Left kidney (tissue), 2 donors: Measurements from ENCODE around the gene POP7. TPM values are rescaled to one million over a fixed set of nuclear protein-coding genes. Genes with fewer than 3 reads are reported as not detected.

ENCODE experiments used
- DNase-seq: peaks from one replicate; pipeline ENCODE4 v3.0.0-alpha.2; 2013
- polyA plus RNA-seq: library from polyadenylated mRNA; unstranded; fragments of 120-200 nt; gene quantifications from one replicate; pipeline ENCODE4 v1.2.1, GENCODE V29; 2013; ENCODE audit not compliant: insufficient read length

Gene POP7
- polyA plus RNA-seq, 1 donor, result 19.5 TPM

DNA sequence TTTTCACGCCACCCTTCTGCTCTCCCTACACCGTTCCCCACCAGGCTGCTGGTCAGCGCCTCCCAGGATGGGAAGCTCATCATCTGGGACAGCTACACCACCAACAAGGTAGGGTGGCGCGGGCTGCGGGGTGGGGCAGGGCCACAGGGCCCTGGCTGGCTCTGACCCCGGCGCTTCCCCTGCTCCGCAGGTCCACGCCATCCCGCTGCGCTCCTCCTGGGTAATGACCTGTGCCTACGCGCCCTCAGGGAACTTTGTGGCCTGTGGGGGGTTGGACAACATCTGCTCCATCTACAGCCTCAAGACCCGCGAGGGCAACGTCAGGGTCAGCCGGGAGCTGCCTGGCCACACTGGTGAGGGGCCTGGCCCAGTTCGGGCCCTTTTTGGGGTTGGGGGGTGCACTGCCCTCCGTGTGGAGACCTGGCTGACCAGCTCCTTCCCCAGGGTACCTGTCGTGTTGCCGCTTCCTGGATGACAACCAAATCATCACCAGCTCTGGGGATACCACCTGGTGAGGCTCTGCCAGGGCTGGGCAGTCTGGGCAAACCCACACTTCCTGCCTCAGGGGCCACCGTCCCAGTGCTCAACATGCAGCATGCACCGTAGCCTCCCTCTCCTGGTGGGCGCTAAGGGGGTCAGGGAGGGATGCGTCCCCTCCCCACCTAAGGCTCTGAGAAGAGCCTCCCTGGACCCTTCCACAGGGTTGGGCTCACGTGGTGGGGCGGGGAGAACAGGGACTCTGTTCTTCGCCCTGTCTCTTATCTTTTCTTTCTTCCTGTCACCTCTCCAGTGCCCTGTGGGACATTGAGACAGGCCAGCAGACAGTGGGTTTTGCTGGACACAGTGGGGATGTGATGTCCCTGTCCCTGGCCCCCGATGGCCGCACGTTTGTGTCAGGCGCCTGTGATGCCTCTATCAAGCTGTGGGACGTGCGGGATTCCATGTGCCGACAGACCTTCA, 28.3 kb upstream of the POP7 start:
- no peak for DNase-seq

DNA sequence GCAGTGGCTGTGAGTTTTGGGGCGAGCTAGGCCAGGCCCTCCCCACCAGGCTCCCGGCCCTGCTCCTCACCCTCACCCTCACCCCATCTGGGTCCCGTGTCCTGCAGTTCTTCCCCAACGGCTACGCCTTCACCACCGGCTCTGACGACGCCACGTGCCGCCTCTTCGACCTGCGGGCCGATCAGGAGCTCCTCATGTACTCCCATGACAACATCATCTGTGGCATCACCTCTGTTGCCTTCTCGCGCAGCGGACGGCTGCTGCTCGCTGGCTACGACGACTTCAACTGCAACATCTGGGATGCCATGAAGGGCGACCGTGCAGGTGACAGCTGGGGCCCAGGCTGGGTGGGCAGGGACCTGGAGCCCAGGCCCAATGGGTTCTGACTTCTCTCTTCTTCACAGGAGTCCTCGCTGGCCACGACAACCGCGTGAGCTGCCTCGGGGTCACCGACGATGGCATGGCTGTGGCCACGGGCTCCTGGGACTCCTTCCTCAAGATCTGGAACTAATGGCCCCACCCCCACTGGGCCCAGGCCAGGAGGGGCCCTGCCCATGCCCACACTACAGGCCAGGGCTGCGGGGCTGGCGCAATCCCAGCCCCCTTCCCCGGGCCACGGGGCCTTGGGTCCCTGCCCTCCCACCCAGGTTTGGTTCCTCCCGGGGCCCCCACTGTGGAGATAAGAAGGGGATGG, 27.5 kb upstream of the POP7 start:
- no peak for DNase-seq

DNA sequence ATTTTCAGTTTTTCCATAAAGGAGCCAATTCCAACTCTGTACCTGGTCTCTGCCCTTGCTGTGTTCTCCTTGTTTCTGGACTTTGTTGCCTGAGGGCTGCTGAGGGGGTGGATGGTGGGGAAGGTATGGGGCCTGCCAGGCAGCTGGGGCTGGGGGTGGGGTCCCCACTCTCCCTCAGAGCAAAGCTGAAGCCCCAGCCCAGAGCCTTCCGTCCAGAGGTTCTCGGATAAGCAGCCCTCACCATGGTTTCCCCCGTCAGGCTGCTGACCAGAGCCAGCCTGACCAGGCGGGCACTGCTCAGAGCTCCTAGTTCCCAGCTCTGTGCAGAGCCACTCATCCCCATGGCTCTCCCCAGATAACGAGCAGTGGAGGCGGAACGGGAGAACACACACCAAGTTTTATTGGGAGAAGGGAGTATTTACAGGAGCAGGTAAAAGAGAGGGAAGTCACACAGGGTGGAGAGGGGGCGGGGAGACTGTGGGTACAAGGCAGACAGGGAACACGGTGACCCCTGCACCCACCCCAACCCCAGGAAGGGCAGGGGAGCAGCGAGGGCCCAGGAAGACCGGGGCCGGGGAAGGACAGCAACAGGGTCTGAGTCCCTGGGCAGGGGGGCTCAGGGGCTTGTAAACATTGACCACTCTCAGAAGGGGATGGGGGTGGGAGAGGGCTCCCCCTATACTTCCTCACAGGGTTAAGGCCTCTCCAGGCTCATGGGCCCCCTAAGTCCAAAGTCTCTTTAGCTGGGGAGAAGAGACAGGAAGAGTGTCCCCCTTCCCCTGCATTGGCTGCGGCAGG, 26.6 kb upstream of the POP7 start:
- no peak for DNase-seq

DNA sequence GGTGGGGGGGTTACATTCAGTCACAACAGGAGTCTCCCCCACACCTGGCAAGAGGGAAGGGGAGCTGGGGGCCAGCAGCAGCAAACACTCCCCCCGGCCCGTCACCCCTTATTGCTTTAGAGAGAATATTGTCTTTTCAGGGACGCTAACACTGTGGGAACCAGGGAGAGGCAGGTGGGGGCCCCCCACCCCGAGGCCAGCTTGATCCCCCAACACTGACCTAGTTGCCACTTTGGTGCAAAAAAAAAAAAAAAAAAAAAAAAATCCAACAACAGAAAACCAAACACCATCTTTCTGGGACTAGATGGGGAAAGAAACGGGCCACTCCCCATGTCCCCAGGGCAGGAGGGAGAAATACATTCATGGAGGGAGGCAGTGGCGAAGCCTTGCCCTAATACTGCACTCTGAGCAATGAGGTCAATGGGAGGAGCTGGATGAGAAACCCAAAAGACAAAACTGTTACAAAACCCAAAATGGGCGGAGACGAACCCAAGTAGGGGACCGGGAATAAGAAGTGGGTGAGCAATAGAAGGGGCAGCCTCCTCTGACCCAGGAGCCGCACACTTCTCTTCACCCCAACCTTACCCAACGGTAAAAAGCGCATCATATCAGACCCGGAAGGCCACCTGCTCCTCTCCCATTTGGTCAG, 25.9 kb upstream of the POP7 start:
- DNase-seq, result no peak

DNA sequence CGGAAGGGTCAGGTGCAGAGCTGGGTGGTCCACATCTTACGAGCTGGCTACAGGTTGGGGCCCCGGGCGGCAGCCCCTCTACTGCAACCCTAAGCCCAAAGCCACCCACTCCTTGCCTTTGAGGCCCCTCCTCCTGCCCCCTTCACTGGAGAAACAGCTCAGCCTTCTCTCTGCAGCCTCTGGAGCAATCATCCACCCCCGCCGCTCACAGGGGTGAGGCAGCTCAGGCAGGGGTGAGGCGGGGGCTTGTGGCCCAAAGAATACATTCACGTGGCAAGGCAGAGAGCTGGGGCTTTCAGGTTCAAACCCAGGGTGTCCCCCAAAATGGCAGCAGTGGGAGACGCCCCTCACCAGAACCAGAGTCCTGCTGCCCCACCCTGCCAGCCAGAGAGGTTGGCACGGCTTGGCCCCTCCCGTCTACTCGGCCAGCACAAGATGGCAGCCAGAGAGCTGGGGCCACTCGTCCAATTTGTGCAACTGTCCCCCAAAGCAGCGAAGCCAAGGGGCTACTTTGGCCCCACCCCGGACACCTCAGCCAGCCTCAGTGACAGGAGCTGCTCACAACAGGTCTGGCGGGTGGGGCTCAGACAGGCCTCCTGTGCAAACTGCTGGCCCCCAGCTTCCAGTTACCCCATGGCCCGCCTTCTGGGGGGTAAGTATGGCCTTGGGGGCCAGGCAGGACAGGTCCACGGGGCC, 25.2 kb upstream of the POP7 start:
- DNase-seq, result no peak

DNA sequence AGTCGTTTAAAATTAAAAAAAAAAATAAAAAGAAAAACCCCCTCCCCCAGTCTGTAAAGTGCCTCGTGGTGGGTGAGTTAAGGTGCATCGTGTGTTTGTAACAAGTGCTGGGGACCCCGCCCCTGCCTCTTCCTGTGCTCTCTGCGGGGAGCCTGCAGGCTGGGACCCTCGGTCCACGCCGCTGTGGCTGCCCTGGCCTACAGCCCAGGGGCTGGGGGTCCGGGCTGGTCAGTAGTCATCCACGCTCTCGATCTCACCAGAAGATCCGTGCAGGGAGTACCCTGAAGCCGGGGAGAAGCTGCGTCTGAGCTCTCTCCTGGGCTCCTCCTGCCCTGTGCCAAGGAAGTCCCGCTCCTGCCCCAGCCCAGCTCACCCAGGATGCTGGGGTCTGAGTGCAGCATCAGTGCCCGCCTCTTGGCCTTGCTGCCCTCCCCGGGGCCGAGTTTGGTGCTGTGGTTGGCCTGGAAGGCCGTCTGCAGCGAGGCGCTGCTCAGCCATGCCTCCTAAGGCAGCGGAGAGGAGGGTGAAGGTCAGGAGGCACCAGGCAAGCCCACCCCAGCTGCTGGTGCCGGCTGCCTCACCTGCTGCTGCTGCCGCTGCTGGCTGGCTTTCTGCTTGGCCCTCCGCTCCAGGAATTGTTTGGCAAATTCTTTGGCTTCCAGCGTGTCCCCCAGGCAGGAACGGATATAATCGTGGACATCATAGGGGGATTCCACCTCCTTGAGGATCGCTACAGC, 24.3 kb upstream of the POP7 start:
- DNase-seq, result no peak

DNA sequence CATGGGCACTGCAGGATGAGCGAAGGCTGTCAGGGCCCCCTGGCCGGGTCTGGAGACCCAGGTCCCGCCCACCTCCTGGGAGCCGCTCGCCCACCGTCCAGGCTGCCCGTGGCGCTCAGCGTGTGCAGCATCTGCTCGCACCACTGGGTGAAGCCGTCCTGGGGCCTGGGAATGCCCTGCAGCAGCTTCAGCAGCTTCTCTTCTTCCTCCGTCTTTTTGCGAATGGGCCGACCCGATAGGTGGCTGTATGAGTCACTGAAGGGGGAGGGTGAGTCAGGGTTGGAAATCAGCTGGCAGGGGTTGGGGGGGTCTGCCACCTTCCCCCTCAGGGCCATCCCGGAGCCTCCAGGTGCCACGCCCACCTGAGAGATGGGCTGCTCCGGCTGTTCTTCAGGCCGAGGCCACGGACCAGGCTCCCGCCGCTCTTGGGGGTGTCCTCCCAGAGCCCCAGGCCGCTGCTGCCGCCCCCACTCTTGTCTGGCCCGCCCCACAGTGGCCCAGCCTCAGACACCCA, 23.6 kb upstream of the POP7 start:
- DNase-seq, result no peak

DNA sequence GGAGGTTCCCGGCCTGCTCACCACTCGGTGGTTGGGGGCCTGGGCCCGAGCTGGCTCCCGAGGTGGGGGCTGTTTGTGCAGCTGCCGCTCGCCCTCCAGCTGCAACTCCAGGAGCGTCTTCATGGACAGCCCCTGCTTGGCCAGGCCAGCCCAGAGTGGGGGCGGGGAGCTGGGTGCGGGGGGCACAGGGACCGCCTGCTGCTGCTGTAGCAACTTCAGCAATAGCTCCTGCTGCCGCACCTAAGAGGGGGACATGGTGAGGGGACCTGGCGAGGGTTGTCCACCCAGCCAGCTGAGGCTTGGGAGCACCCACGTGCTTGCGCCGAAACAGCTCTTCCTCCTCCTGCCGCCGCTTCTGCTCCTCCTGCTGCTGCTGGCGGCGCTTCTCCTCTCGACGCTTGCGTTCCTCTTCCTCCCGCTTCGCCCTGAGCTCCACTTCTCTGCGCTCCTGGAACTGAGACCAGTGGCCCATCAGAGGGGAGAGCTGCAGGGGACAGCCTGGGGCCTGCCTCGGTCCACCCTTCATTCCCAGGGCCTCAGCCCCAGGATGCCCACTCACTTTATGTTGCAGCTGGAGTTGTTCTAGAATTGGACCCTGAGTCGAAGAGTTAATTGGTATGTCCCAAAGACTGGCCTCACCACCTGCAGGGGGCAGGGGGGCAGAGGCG, 22.8 kb upstream of the POP7 start:
- no peak for DNase-seq

DNA sequence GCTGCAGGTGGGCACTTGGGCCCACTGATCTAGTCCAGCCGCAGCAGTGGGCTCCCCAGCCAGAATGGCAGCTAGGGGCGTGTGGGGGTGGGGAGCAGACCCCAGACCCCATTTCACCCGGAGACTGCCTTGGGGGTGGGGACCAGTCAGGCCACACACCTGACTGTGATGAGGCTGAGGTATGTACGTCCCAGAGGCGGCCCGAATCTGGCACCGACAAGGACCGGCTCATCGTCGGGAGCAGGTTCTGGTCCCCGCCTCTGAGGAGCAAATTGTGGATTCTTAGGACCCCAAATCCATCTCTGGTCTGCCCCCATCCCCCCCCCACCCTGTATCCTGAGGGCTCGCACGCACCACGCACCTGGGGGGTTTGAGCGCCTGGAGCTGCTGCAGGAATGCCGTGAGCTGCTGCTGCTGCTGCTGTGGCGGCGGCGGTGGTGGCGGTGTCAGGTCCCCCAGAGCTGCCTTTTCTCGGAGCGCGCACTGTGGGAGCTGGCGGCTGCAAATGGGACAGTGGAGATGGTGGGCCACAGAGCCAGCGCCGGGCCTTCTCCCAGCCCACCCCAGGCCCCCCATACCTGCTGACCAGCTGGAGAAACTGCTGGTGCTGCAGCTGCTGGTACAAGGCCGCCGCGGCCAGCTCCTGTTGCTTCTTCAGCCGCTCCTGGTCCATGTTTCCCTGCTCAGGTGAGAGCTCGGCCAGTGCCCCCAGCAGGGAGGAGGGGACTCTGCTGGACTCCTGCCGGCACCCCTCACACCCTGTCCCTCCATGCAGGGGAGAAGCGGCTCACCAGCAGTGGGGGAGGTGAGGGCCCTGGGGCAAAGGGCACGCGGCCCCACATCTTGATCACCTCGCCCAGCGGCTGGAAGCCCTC, 22.0 kb upstream of the POP7 start:
- DNase-seq, result no peak

DNA sequence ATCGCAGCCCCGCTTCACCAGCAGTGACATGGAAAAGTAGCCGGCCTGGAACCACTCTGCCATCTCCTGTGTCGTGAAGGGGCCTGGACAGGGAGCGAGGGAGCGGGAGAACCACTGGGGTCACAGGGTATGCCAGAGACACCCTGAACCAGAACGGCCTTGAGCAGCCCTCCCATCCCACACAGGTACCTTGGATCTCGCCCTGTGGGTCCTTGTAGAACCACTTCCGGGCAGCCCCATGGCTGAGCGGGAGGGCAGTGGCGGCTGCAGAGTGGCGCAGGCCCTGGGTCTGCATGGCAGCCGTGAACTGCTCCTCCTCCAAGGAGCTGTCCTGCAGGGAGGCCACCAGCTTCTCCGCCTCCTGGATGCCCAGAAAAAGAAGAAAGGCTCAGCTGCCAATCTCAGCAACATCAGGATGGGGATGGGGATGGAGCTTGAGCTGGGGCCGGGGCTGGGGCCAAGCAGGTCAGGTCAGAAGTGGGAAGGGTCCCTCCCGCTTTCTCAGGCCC, 21.3 kb upstream of the POP7 start:
- no peak for DNase-seq

DNA sequence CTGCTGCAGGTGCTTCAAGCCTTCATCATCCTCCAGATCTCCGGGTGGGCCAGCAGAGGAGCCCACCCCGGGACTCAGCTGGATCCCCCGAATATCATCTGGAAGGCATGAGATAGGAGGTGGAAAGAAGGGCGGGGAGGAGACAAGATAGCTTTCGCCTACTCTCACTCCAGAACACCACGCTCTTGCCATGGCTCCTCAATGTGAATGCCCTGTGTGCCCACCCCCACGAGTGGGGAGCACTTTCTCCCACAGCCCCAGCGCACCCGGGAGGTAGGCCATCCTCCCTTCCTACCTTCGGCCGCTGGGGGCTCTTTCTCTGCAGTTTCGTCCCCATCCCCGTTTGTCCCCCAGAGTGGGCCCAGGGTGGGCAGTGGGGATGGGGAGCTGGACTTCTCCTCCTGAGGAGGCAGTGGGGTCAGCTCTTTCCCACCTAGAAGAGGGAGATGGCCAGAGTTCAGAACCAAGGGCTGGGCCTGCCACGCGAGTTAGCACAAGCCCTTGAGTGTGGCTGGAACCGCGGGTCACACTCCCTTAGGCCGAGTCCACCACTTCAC, 20.8 kb upstream of the POP7 start:
- no peak for DNase-seq

DNA sequence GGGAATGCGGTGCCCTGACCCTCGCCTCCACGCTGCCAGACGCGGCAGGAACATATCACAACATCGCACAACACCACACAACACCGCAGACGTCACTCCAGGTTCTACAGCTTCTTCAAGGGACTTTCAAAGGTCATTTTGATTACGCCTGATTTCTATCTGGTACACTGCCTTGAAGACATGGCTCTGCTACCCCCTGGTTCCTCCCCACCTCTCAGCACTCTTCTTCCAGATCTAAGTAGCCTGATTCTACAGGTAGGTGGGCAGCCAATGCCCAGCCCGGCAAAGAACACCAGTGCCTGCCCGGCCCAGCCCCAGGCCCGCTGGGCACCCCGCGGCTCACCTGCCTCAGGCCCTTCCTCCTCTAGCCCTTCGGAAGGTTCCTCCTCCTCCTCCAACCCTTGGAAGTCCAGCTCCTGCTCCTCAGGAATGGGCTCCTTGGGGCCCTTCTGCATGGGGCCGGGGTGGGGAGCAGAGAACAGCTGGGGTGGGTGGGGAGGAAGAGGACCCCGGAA, 20.2 kb upstream of the POP7 start:
- DNase-seq, result no peak

DNA sequence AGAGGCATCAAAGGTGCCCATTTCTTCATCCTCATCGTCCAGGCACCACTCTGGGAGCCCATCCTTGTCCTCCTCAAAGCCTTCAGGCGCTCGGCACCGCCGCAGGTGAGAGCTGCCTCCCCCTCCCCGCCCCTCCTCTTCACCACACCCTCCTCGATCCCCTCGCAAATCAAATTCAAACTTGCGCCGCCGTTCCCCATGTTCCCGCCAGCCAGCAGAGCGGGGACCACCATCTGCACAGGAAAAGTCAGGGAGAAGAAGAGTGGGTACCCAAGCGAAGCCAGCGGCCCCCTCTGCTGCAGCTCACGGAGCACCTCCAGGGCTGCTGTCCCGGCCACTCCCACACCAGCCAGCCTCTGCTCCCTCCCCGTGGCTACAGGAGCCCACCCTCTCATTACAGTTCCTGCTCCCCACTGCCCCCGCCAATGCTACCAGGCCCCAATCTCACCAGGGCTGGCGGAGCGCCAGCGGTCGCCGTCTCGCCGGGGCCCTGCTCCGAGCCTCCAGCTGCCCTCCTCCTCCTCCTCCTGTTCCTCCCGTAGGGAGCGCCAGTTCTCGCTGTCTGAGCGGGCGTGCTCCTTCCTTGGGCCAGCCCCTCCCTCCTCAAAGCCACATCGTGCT, 19.6 kb upstream of the POP7 start:
- DNase-seq, result no peak

DNA sequence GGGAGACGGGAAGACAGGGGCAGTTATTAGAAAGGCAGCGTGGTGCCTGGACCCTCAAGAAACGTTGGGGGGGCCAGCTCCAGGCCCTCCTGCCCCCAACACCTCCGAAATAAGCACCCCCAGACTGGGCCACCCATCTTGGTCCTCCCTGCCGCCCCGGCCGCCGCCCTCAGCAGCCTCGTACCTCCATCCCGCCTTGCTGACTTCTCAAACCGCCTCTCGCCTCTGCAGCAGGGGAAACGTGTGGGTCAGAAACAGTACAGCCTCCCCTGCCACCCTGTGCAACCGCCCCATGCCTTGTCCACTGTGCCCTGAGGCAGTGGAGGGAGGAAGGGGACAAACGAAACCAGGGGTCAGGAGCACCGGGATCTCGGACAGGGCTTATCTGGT, 19.1 kb upstream of the POP7 start:
- no peak for DNase-seq

DNA sequence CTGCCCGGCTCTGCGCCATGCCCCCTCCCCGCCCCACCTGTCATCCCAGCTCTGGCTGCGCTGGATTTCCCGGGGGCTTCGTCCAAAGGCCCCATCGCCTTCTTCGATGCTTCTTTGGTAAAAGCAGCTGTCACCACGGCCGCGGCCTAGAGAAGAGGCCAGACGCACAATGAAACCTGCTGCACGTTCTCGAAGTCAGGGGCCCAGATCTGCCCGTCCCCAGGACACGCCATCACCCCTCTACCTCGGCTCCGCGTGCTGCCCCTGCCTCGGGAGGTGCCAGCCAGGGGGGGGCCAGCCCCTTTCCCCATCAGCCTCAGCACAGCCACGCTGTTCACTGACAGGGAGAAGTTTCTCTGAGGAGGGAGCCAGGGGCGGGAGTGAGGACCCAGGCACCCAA, 18.7 kb upstream of the POP7 start:
- DNase-seq, result no peak

DNA sequence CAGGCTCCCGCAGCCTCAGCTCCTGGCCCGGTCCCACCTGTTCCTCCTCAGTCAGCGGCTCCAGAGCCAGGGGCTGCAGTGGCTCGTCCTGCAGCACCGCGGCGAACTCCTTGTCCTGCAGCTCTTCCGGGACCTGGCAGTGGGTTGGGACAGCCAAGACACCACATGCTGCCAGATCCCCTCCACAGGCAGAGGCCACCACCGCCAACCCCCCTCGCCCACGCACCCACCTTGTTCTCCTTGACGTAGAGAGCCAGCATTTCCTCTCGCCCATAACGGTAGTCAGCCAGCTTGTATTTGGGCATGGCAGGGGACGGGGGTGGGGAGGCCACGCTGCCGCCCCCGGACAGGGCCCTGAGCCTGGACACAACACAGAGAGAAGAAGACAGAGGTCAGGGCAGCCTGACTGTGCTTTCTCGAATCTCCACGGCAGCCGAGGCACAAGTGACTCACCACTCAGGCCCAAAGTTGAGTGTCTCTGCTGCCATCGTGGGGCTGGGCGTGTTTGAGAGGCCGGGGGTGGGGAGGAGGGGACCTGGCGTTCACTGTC, 18.1 kb upstream of the POP7 start:
- DNase-seq, result no peak

DNA sequence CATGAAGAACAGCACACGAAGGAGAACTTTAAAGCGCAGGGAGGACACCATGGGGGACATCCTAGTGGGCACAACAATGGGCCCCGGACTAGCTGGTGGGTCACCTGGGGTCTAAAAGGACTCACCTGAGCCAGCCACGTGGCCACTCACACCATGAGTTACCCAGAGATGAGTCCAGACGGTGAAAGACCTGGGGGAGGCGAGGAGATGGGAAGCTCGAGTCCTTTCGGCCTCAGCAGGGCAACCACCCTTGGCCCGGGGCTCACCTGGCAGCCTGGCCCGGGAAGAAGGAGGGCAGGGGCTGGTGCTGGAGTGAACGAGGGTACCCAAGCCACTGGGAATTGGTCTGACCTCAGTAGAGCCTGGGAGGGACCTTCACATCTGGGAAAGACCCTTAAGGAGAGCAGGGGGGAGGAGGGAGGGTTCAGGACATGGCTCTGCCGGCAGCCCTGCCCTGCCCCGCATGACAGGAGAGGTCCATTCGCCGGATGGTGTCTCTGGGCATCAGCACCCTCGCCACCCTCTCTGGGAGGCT, 17.5 kb upstream of the POP7 start:
- no peak for DNase-seq
